Medulla oblongata (tissue), 1 donor: ENCODE measurements around the gene EEIG2.

Experiments
- DNase-seq: peaks from one replicate; pipeline ENCODE4 v3.0.0-alpha.2; 2015; ENCODE audit errors: extremely low spot score

Gene EEIG2

DNA sequence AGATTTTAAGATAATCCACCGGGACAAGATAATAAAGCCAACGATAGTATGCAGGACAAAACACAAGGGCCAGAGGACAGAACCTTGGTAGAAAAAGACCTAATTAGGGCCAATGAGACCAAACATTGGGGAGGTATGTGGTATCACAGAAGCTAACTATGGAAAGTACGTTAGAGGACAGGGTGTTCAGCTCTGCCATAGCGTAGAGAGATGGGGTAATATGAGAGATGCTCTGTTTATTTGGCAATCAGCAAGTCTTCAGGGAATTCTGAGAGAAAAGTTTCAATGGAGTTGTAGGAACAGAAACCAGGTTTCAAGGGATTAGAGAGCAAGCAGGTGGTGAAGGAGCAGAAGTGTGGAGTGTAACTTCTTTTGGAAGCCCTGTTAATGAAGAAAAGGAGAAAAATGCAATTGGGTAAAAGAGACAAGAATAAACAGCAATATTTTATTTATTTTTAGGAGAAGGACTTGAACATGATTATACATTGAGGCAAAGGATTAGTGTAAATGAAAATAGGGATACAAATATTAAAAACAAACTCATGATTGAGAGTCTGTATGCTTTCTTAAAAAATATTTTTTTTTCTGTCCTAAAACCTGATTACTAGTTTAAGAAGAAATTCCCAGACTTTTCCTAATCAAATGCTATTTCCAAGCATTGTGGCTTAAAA lies 24.0 kb downstream of the EEIG2 start:
- DNase-seq = no peak

- DNase-seq = peak; percentile 21
Measured at GRCh38 chr1:108584428-108584856, 24.5 kb downstream of the EEIG2 start.

DNA sequence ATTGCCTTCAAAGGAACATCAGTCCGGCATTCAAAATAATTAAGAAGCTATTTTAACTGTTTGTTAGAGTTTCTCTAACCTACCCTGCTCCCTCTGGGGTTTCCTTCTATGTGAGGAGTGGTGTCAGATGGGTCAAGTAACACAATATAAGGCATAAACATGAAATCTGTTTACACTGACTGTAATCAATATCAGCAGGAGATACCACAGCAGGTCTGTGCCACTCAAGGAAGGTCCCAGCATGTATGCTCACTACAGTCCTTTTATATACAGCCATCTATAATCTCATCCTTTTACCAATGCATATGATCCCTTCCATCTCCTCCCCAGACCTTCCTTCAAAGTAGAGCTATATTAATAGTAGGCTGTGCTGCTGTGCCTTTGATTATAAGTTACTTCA lies 25.4 kb downstream of the EEIG2 start:
- no peak for DNase-seq

GRCh38 chr1:108590441-108590840 lies 30.5 kb downstream of the EEIG2 start:
- no peak for DNase-seq

DNA sequence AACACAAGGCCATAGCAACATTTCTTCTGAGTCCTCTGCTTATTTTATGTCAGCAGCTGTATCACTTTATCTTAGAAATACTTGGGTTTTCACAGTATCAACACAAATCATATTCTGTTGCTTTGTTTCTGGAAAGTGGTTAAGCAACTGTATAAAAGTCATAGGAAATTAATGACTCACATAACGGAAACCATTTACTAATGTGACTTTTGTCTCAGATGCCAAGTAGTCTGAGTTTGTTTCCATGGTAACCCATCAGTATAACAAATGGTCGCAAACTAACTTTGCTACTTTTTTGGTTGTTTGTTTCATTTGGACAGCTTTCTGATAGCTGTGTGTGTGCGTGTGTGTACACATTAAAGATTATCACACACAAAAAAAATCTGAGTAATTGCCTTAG lies 31.1 kb downstream of the EEIG2 start:
- DNase-seq = no peak

- DNase-seq = no peak
Measured at GRCh38 chr1:108591466-108591865, 31.6 kb downstream of the EEIG2 start.

- no peak for DNase-seq
Measured at GRCh38 chr1:108592030-108592759, 32.3 kb downstream of the EEIG2 start.

GRCh38 chr1:108593448-108593847 lies 33.5 kb downstream of the EEIG2 start:
- DNase-seq = no peak

- no peak for DNase-seq
Measured at GRCh38 chr1:108595507-108595906, 35.6 kb downstream of the EEIG2 start.

DNA sequence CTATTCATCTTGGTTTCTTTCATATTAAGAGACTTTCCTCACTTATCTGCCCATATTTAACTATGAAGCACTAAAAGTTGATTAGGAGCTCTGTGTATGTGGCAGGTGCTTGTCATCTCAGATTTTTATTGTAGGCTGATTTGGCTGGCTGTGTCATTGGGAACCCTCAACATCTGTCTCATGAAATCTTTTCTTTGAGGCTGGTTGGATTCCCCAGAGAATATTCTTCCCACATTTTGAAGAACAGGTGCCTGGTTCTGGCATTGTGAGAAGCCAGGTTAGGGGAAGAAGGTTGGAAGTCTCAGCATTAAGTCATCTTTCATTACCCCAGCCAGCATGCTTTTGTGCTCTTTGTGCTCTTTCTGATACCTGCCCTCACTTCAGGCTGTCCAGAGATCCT lies 37.1 kb downstream of the EEIG2 start:
- no peak for DNase-seq

GRCh38 chr1:108598340-108598739 lies 38.4 kb downstream of the EEIG2 start:
- DNase-seq = no peak

DNA sequence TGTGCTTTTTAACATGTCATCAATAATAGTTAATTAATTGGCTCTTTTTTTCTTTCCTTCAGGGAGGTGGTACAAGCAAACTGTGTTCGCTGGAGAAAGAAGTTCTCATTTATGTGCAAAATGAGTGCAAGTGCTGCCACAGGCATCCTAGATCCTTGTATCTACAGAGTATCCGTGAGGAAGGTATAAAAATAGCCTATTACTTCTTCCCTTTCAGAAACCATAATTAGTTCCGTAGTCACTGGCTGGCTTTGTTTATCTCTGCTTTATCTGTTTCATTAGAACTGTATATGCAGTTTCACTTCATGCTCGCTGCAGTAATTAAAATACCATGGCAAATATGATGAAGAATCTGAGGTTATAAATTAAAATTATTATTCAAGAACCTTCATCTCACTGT lies 40.6 kb downstream of the EEIG2 start:
- DNase-seq = no peak

- no peak for DNase-seq
Measured at GRCh38 chr1:108601708-108602410, 42.0 kb downstream of the EEIG2 start.

DNA sequence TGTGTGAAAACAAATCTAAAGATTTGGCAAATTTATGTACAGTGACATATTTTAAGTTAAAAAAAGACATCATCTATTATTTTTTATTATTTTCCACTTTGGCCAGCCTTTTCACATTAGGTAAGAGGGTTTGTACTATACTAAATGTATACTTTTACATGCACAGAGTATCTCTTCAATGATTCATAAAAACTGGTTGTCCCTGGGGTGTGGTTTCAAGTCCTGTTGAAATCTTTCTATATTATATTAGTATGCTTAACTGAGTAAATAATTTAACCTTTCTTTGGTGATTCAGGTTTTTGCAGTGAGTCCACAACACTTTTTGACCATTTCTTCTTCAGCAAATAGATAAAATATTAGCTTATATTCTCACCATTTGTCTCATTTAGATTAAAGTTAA lies 45.7 kb downstream of the EEIG2 start:
- no peak for DNase-seq

GRCh38 chr1:108606478-108606877 lies 46.6 kb downstream of the EEIG2 start:
- no peak for DNase-seq

- DNase-seq = no peak
Measured at GRCh38 chr1:108609483-108610049, 49.7 kb downstream of the EEIG2 start.
